GM03348 (cell line): ENCODE measurements around the gene INHBE.
"Not testable (repeated sequence)": the region's sequence is repeated elsewhere in the genome, so short reads cannot be mapped to it uniquely, and the experiment has no call there.

ENCODE experiments used
- DNase-seq: peaks from one replicate; pipeline ENCODE4 v3.0.0; 2012; ENCODE audit warnings: low spot score

INHBE gene

GRCh38 chr12:57454566-57455373, at the start of gene INHBE:
INHBE (plus strand) TSS chr12:57455307; CDS start chr12:57455537, 230 bp downstream.
- DNase-seq, result peak; percentile 86

- DNase-seq, result no peak
Measured at GRCh38 chr12:57410534-57410933, 44.6 kb upstream of the INHBE start.

- not testable (repeated sequence) for DNase-seq
Measured at GRCh38 chr12:57414160-57414559, 40.9 kb upstream of the INHBE start.

GRCh38 chr12:57415088-57415487, 40.0 kb upstream of the INHBE start:
- DNase-seq, result no peak

- DNase-seq, result no peak
Measured at GRCh38 chr12:57416039-57416996, 38.8 kb upstream of the INHBE start.

- no peak for DNase-seq
Measured at GRCh38 chr12:57418255-57418654, 36.9 kb upstream of the INHBE start.

- DNase-seq, result no peak
Measured at GRCh38 chr12:57419495-57419894, 35.6 kb upstream of the INHBE start.

GRCh38 chr12:57420482-57420881, 34.6 kb upstream of the INHBE start:
- DNase-seq, result no peak

- not testable (repeated sequence) for DNase-seq
Measured at GRCh38 chr12:57426948-57427347, 28.2 kb upstream of the INHBE start.

GRCh38 chr12:57428965-57429364, 26.1 kb upstream of the INHBE start:
- DNase-seq, result no peak

GRCh38 chr12:57429473-57430111, 25.5 kb upstream of the INHBE start:
- DNase-seq, result peak; percentile 14

- peak; percentile 85 for DNase-seq
Measured at GRCh38 chr12:57430112-57430930, 24.8 kb upstream of the INHBE start.

- peak; percentile 99 for DNase-seq
Measured at GRCh38 chr12:57430931-57431566, 24.1 kb upstream of the INHBE start, which contains the start of gene R3HDM2. R3HDM2 (minus strand) TSS chr12:57431043; CDS start chr12:57310428, 120,615 bp downstream.

GRCh38 chr12:57431654-57432188, 23.4 kb upstream of the INHBE start:
- no peak for DNase-seq

GRCh38 chr12:57433370-57433769, 21.7 kb upstream of the INHBE start:
- no peak for DNase-seq

GRCh38 chr12:57434517-57435223, 20.4 kb upstream of the INHBE start, which contains the start of gene INHBC:
INHBC (plus strand) TSS chr12:57434784; CDS start chr12:57434887, 103 bp downstream.
- no peak for DNase-seq

- no peak for DNase-seq
Measured at GRCh38 chr12:57435293-57435692, 19.8 kb upstream of the INHBE start.

- DNase-seq, result no peak
Measured at GRCh38 chr12:57438400-57438799, 16.7 kb upstream of the INHBE start.

GRCh38 chr12:57439762-57440266, 15.3 kb upstream of the INHBE start:
- no peak for DNase-seq
